ENCODE results near the gene SEL1L2.

Gene SEL1L2

GRCh38 chr20:13928901-13929300, 61.5 kb downstream of the SEL1L2 start:
- TF ChIP-seq CTCF (conservative IDR thresholded peaks at IDR 0.05) = no peak
- no peak overlapping the region for H3K27ac ChIP-seq

GRCh38 chr20:13927171-13927570, 63.2 kb downstream of the SEL1L2 start:
- TF ChIP-seq CTCF (conservative IDR thresholded peaks at IDR 0.05) = no peak

GRCh38 chr20:13922241-13922640, 68.2 kb downstream of the SEL1L2 start:
- no peak for TF ChIP-seq CTCF (conservative IDR thresholded peaks at IDR 0.05)
- no peak overlapping the region for H3K27ac ChIP-seq

More at GRCh38 chr20:13927171-13927570, 63.2 kb downstream of the SEL1L2 start:
- no peak overlapping the region for H3K27ac ChIP-seq

GRCh38 chr20:13915284-13915683, 75.1 kb downstream of the SEL1L2 start:
- no peak for TF ChIP-seq CTCF (conservative IDR thresholded peaks at IDR 0.05)
- no peak overlapping the region for H3K27ac ChIP-seq

GRCh38 chr20:13913572-13913971, 76.8 kb downstream of the SEL1L2 start:
- no peak for TF ChIP-seq CTCF (conservative IDR thresholded peaks at IDR 0.05)
- H3K27ac ChIP-seq = no peak overlapping the region

- H3K27ac ChIP-seq = no peak overlapping the region
- no peak for TF ChIP-seq CTCF (conservative IDR thresholded peaks at IDR 0.05)
Observed at GRCh38 chr20:13913131-13913530, 77.3 kb downstream of the SEL1L2 start.

- TF ChIP-seq CTCF (conservative IDR thresholded peaks at IDR 0.05) = no peak
- no peak overlapping the region for H3K27ac ChIP-seq
Observed at GRCh38 chr20:13910492-13910891, 79.9 kb downstream of the SEL1L2 start.

- H3K27ac ChIP-seq = no peak overlapping the region
- no peak for TF ChIP-seq CTCF (conservative IDR thresholded peaks at IDR 0.05)
Observed at GRCh38 chr20:13909067-13909466, 81.3 kb downstream of the SEL1L2 start.

Measured in VCaP (cell line).